ENCODE measurements around the gene STK24. TPM values are rescaled to one million over a fixed set of nuclear protein-coding genes. Genes with fewer than 3 reads are reported as not detected.

The STK24 gene
- total and polyA plus RNA-seq, 2 of the 8 experiments (the other 6 are each of a cell fraction or from before 2014, with no cell fraction given): 62.8 to 143 TPM

GRCh38 chr13:98581971-98582702, 5.2 kb upstream of the STK24 start (continued):
- TF ChIP-seq RBBP5 (IDR thresholded peaks at IDR 0.05; ENCODE audit: borderline replicate concordance, low read depth, low read length) (no peak), EGR1 (IDR thresholded peaks at IDR 0.05; ENCODE audit: borderline replicate concordance, low read depth, low read length) (no peak)
